Fibroblast of gingiva (primary cell): ENCODE data around the gene DNASE2.

Source experiments
- DNase-seq: peaks from one replicate; pipeline ENCODE4 v3.0.0-alpha.2; 2011; ENCODE audit warnings: low read depth

DNASE2 gene

DNA sequence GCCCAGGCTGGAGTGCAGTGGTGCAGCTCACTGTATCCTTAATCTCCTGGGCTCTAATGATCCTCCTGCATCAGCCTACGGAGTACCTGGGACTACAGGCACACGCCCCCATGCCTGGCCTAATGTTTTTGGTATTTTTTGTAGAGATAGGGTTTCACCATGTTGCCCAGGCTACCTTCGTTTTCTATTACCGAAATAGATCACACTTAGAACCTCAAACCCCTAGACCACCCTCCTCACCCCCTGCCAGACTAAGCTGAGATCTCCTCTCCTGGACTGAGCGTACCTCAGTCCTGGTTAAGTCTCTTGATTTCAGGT is 5.4 kb upstream of the DNASE2 start:
- no peak for DNase-seq

DNA sequence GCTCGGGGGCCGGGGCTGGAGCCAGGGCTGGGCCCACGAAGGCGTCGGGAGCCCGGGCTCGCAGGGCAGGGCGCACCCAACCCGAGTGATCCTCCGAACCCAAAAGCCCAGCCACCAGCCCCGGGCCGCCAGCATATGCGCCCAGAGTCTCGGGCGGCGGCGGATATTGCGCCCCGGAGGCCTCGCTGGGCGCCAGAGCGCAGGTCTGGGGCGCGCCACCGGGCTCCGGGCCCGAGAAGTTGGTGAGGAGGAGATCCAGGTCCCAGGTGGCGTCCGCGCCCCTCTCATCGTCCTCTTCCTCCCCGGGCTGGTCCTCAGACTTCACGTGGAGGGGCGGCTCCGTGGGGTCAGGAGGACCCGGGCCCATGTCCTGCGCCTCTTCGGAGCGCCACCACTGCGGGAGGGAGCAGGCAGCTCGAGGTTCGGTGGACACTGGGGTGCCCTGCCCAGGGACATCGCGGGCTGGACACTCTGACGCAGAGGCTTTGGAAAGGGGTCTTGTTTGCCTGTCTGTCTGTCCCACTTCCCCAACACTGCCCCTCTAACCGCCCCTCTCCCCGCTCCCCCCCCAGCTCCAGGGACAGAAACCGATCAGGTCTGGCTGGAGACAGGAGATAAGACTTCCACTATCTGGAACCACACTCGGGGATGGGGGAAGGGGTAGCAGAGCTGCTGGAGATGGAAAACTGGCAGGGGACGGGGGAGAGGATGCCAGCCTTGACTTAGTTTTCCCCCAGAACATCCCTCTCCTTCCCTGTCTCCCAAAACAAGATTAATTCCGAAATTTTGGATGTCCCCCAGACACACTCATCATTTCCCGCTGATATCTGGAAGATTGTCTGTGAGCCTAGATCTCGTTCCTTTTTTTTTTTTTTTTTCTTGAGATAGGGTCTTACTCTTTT is 4.8 kb upstream of the DNASE2 start:
- DNase-seq = no peak

DNA sequence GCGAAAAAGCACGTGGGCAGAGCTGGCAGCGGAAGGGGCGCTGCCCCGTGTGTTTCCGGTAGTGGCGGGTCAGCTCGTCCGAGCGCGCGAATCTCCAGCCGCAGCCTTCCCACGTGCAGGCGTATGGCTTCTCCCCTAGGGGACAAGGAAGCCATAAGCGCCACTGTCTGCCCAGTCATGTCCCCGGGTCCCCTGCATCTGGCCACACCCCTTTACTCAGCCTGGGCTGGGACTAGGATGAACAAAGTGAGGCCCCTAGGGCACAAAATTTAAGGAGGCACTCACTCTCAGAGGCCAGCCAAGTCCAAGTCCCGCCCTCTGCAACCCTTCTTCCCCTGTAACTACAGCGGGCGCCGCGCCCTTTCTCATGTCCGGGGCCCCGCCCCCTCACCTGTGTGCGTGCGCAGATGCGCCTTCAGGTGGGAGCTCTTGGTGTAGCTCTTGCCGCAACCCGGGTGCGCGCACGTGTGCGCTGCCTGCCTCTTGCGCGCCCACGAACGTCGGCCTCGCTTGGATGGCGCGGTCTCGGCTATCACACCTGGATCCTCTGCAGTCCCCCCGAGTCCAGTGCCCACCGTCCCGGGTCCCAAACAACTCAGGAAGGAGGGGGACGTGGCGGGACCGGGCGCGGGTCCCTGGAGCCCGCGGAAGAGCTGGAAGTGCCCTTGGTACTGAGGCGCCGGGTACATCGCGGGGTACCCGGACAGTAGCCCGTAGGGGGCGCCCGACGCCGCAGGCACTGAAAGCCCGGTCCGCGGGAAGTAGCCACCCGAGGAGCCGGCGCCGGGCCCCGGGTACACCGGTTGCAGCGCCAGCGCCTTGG is 3.9 kb upstream of the DNASE2 start:
- peak; percentile 21 for DNase-seq

- DNase-seq = no peak
Observed at GRCh38 chr19:12884627-12884925, 3.3 kb upstream of the DNASE2 start.

- DNase-seq = no peak
Observed at GRCh38 chr19:12884202-12884601, 3.0 kb upstream of the DNASE2 start.

GRCh38 chr19:12882589-12882988 is 1.3 kb upstream of the DNASE2 start:
- no peak for DNase-seq

- peak; percentile 18 for DNase-seq
Observed at GRCh38 chr19:12880551-12881171, 588 bp downstream of the DNASE2 start.

GRCh38 chr19:12875086-12875485 is 6.2 kb downstream of the DNASE2 start:
- no peak for DNase-seq

DNA sequence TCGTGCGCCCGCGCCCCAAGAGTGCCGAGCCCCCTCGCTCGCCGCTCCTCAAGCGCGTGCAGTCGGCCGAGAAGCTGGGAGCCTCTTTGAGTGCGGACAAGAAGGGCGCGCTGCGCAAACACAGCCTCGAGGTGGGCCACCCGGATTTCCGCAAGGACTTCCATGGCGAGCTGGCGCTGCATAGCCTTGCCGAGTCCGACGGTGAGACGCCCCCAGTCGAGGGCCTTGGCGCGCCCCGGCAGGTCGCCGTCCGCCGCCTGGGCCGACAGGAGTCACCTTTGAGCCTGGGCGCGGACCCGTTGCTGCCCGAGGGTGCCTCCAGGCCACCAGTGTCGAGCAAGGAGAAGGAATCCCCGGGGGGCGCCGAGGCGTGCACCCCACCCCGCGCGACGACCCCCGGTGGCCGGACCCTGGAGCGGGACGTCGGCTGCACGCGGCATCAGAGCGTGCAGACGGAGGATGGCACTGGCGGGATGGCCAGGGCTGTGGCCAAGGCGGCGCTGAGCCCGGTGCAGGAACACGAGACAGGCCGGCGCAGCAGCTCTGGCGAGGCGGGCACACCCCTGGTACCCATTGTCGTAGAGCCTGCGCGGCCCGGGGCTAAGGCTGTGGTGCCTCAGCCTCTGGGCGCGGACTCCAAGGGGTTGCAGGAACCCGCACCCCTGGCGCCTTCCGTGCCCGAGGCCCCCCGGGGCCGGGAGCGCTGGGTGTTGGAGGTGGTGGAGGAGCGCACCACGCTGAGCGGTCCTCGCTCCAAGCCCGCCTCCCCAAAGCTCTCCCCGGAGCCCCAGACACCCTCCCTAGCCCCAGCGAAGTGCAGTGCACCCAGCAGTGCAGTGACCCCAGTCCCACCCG is 7.1 kb downstream of the DNASE2 start:
- no peak for DNase-seq

DNA sequence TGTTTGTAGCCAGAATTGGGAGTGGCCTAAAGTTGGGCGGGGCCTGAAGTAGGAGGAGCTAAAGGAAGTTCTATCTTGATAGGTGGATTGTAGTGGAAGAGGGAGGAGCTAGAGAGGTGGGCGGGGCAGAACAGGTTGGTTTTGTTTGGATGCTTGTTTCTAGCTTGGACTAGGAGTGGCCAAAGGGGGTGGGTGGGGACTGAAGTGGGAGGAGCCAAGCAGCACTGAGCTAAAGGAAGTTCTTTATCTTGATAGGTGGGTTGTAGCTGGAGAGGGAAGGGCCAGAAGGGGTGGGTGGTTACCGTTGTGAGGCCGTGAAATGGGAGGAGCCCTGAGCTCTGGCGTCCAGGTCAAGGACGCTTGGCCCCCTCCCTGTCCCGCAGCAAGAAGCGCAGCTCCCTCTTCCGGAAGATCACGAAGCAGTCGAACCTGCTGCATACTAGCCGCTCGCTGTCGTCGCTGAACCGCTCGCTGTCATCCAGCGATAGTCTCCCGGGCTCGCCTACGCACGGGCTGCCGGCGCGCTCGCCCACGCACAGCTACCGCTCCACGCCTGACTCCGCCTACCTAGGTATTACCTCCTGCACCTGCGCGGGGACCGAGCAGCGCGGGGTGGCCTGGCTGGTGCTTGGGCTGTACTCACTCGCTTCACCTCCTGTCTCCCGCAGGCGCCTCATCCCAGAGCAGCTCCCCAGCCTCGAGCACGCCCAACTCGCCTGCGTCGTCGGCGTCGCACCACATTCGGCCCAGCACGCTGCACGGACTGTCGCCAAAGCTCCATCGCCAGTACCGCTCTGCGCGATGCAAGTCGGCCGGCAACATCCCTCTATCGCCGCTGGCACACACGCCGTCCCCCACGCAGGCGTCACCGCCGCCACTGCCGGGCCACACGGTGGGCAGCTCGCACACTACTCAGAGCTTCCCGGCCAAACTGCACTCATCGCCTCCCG is 8.0 kb downstream of the DNASE2 start:
- no peak for DNase-seq

GRCh38 chr19:12872255-12872654 is 9.0 kb downstream of the DNASE2 start:
- DNase-seq = no peak

DNA sequence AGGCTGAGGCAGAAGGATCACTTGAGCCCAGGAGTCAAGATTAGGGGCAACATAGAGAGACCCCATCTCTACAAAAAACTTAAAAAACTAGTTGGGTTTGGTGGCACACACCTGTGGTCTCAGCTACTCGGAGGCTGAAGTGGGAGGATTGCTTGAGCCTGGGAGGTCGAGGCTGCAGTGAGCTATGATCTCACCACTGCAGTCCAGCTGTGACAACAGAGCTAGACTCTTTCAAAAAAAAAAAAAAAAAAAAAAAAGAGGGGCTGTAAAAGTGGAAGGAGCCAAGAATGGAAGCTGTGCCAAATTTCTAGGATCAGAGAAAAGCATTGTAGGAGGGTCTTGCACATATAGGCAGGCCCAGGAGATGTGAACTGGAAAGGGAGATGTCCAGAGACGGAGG is 9.6 kb downstream of the DNASE2 start:
- DNase-seq = no peak

DNA sequence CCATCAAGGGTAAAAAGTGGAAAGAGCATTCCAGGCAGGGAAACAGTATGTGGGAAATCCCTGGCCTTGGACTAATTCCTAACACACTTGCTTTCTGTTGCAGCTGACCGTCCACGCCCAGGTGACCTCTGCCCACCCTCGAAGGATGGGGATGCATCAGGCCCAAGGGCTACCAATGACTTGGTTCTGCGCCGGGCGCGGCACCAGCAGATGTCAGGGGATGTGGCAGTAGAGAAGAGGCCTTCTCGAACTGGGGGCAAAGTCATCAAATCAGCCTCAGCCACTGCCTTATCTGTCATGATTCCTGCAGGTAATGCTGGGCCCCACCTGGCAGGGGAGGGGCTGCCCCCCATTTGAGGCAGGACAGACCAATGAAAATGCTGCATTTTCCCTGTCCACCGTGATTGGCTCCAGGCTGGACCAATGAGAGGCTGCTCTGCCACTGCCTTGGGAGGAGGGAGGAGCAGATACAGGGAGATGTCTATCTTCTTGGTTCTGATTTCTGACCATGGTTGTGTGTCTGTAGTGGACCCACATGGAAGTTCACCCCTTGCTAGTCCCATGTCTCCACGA is 12.6 kb downstream of the DNASE2 start:
- no peak for DNase-seq

- DNase-seq = peak; percentile 34
Observed at GRCh38 chr19:12867120-12868099, 13.8 kb downstream of the DNASE2 start.

GRCh38 chr19:12866416-12867119 is 14.7 kb downstream of the DNASE2 start:
- DNase-seq = no peak

DNA sequence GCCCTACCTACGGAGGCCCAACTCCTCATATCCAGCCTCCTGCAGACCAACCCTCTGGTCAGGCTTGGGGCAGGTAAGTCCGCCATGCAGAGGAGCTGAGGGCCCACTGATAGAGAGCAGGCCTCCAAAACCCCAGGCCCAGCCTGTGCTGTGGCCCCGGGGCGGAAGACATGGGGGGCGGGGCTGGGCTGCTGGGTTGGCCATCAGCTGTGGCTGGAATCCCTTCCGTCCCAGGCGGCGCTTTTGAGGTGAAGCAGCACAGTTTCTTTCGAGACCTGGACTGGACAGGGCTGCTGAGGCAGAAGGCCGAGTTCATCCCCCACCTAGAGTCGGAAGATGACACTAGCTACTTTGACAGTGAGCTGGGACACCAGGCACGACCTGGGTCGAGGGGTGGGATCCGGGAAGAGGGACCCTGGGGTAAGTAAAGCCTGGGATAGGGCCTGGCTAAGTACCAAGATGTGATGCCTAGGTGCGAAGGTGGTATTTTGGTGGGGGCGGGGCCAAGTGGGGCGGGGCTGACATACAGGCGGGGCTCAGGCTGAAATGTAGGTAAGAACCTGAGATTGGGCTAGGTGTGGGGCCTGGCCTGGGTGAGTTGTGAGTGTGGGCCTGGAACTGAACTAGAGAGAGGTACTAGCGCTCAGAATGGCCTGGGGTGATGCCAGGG is 15.4 kb downstream of the DNASE2 start:
- DNase-seq = no peak

DNA sequence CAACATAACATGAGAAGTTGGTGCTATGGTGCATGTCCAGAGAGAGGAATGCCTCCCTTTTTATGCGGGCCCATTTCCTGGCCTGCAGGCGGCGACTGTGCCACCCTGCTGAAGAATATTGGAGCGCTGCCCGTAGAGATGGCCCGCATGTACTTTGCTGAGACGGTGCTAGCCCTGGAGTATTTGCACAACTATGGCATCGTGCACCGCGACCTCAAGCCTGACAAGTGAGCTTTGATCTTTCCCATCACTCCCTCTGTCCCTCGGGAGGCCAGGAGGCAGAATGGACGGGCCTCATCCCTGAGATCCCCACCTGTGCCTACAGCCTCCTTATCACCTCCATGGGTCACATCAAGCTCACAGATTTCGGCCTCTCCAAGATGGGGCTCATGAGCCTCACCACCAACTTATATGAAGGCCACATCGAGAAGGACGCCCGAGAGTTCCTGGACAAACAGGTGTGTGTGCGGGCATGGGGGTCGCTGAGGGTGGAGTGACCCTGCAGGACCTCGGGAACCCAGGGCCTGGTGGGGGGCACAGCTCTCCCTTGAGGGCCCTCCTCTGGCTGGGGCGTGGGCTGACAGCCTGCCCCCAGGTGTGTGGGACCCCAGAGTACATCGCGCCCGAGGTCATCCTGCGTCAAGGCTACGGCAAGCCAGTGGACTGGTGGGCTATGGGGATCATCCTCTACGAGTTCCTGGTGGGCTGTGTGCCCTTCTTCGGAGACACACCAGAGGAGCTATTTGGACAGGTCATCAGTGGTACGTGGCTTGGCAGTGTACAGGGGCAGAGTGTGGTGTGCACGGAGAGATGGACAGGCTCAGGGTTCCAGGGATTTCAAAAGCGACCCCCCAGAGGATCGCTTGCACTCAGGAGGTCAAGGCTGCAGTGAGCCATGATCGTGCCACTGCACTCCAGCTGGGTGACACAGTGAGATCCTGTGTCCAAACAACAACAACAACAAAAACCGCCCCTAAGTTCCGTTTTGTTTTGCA is 16.2 kb downstream of the DNASE2 start:
- DNase-seq = no peak
